Vagina (tissue), 2 donors: Measurements from ENCODE around the gene IFT20.

ENCODE experiments used
- POLR2A ChIP-seq, 2 donors: fragments of 450-650 bp; IDR thresholded peaks; one replicate each; pipeline ENCODE4 v1.6.1; 2017; ENCODE audit warnings: antibody characterized with exemption in 2 of 2, mild to moderate bottlenecking in 2 of 2, moderate library complexity in 2 of 2
- POLR2AphosphoS5 ChIP-seq, 2 donors: sonication (generic); formaldehyde crosslinking; IDR thresholded peaks; one replicate each; pipeline ENCODE4 v1.9.0; 2017; ENCODE audit warnings: antibody characterized with exemption in 2 of 2, mild to moderate bottlenecking in 2 of 2, low read depth in 1 of 2; ENCODE audit not compliant: insufficient read depth in 1 of 2
- TF ChIP-seq, protein P1 (sequence below), 3 experiments: fragments of 450-650 bp in 2 of 3; fragments of 200-600 bp in 1 of 3; sonication (generic) in 1 of 3; IDR thresholded peaks; one replicate each; pipeline ENCODE4 v1.5.1; 2017 to 2019; ENCODE audit warnings: antibody characterized with exemption in 3 of 3, mild to moderate bottlenecking in 2 of 3, moderate library complexity in 2 of 3

GRCh38 chr17:28379814-28380801 is 44.8 kb upstream of the IFT20 start:
- TF ChIP-seq, protein P1, sequence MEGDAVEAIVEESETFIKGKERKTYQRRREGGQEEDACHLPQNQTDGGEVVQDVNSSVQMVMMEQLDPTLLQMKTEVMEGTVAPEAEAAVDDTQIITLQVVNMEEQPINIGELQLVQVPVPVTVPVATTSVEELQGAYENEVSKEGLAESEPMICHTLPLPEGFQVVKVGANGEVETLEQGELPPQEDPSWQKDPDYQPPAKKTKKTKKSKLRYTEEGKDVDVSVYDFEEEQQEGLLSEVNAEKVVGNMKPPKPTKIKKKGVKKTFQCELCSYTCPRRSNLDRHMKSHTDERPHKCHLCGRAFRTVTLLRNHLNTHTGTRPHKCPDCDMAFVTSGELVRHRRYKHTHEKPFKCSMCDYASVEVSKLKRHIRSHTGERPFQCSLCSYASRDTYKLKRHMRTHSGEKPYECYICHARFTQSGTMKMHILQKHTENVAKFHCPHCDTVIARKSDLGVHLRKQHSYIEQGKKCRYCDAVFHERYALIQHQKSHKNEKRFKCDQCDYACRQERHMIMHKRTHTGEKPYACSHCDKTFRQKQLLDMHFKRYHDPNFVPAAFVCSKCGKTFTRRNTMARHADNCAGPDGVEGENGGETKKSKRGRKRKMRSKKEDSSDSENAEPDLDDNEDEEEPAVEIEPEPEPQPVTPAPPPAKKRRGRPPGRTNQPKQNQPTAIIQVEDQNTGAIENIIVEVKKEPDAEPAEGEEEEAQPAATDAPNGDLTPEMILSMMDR (IDR thresholded peaks at IDR 0.05), result no peak
- TF ChIP-seq POLR2A (IDR thresholded peaks at IDR 0.05), result no peak
- no peak for TF ChIP-seq POLR2AphosphoS5 (IDR thresholded peaks at IDR 0.05; ENCODE audit: insufficient read depth in 1 of 2, low read depth in 1 of 2)
